Nephron progenitor cell (in vitro differentiated cells): ENCODE results near the gene CHD6.

Experiments used
- DNase-seq: peaks from one replicate; pipeline ENCODE4 v3.0.0; 2021
- H3K27ac Mint-ChIP-seq: 2 replicates; pipeline ENCODE4 v1.8.0; 2021; ENCODE audit warnings: mild to moderate bottlenecking, moderate library complexity, mixed read lengths
- H3K27me3 Mint-ChIP-seq: 2 replicates; pipeline ENCODE4 v1.8.0; 2021; ENCODE audit warnings: mild to moderate bottlenecking, low read depth, mixed read lengths; ENCODE audit not compliant: poor library complexity
- H3K36me3 Mint-ChIP-seq: 2 replicates; pipeline ENCODE4 v1.8.0; 2021; ENCODE audit warnings: low read depth, mixed read lengths
- H3K4me1 Mint-ChIP-seq: 2 replicates; pipeline ENCODE4 v1.8.0; 2021; ENCODE audit warnings: mixed read lengths
- H3K4me3 Mint-ChIP-seq: 2 replicates; pipeline ENCODE4 v1.8.0; 2021; ENCODE audit warnings: mild to moderate bottlenecking, moderate library complexity, mixed read lengths
- H3K9me3 Mint-ChIP-seq: 2 replicates; pipeline ENCODE4 v1.8.0; 2021; ENCODE audit warnings: mild to moderate bottlenecking, moderate library complexity, mixed read lengths
- CTCF ChIP-seq: fragments of 200-600 bp; sonication (generic); IDR thresholded peaks from 2 replicates; pipeline ENCODE4 v1.5.0; 2021; ENCODE audit warnings: antibody characterized with exemption

Gene CHD6

GRCh38 chr20:41479113-41479512, 139.1 kb downstream of the CHD6 start:
- H3K27me3 Mint-ChIP-seq, result no peaks in the 10 kb centered on the region

GRCh38 chr20:41478026-41478425, 140.2 kb downstream of the CHD6 start:
- no peak for TF ChIP-seq CTCF
- peaks cover 64% of the 10 kb centered on the region for H3K36me3 Mint-ChIP-seq
- no peak overlapping the region for H3K27ac Mint-ChIP-seq
- DNase-seq, result no peak
- H3K4me1 Mint-ChIP-seq, result peaks cover 4% of the 10 kb centered on the region
- no peak overlapping the region for H3K4me3 Mint-ChIP-seq
- H3K27me3 Mint-ChIP-seq, result no peaks in the 10 kb centered on the region
- H3K9me3 Mint-ChIP-seq, result peaks cover 8% of the 10 kb centered on the region

More at GRCh38 chr20:41479113-41479512, 139.1 kb downstream of the CHD6 start:
- H3K4me3 Mint-ChIP-seq, result no peak overlapping the region
- peaks cover 4% of the 10 kb centered on the region for H3K4me1 Mint-ChIP-seq
- H3K27ac Mint-ChIP-seq, result no peak overlapping the region
- peaks cover 65% of the 10 kb centered on the region for H3K36me3 Mint-ChIP-seq
- TF ChIP-seq CTCF, result no peak
- DNase-seq, result no peak
- H3K9me3 Mint-ChIP-seq, result peaks cover 8% of the 10 kb centered on the region

GRCh38 chr20:41476446-41476845, 141.7 kb downstream of the CHD6 start:
- no peak overlapping the region for H3K4me3 Mint-ChIP-seq

GRCh38 chr20:41476013-41476441, 142.2 kb downstream of the CHD6 start:
- DNase-seq, result no peak

More at GRCh38 chr20:41476446-41476845, 141.7 kb downstream of the CHD6 start:
- H3K9me3 Mint-ChIP-seq, result peaks cover 8% of the 10 kb centered on the region
- H3K4me1 Mint-ChIP-seq, result peaks cover 4% of the 10 kb centered on the region
- H3K36me3 Mint-ChIP-seq, result peaks cover 74% of the 10 kb centered on the region
- TF ChIP-seq CTCF, result no peak
- no peak for DNase-seq
- no peaks in the 10 kb centered on the region for H3K27me3 Mint-ChIP-seq
- H3K27ac Mint-ChIP-seq, result no peak overlapping the region

GRCh38 chr20:41475503-41475902, 142.7 kb downstream of the CHD6 start:
- H3K9me3 Mint-ChIP-seq, result peaks cover 8% of the 10 kb centered on the region
- DNase-seq, result no peak
- H3K4me3 Mint-ChIP-seq, result no peak overlapping the region
- no peak overlapping the region for H3K27ac Mint-ChIP-seq
- no peaks in the 10 kb centered on the region for H3K27me3 Mint-ChIP-seq
- no peak for TF ChIP-seq CTCF
- peaks cover 72% of the 10 kb centered on the region for H3K36me3 Mint-ChIP-seq
- peaks cover 4% of the 10 kb centered on the region for H3K4me1 Mint-ChIP-seq

More at GRCh38 chr20:41476013-41476441, 142.2 kb downstream of the CHD6 start:
- Mint-ChIP-seq H3K9me3 (peaks cover 8% of the 10 kb centered on the region), H3K27me3 (no peaks in the 10 kb centered on the region), H3K36me3 (peaks cover 72% of the 10 kb centered on the region), H3K27ac (no peak overlapping the region), H3K4me1 (peaks cover 4% of the 10 kb centered on the region), H3K4me3 (no peak overlapping the region)
- TF ChIP-seq CTCF, result no peak

GRCh38 chr20:41470362-41471095, 147.6 kb downstream of the CHD6 start:
- no peaks in the 10 kb centered on the region for H3K27me3 Mint-ChIP-seq
- H3K27ac Mint-ChIP-seq, result no peak overlapping the region
- no peak for TF ChIP-seq CTCF
- peaks cover 80% of the 10 kb centered on the region for H3K36me3 Mint-ChIP-seq
- no peak overlapping the region for H3K4me3 Mint-ChIP-seq
- H3K4me1 Mint-ChIP-seq, result peaks cover 10% of the 10 kb centered on the region
- H3K9me3 Mint-ChIP-seq, result no peaks in the 10 kb centered on the region
- no peak for DNase-seq
